AG09319 (cell line): ENCODE data around the gene NLRC3.
A peak's percentile ranks its signal among the peaks of the same experiment; 100 is the strongest.

ENCODE experiments used
- DNase-seq: peaks from one replicate; pipeline ENCODE4 v3.0.0-alpha.2; 2010; ENCODE audit warnings: low read depth; ENCODE audit errors: extremely low read depth
- TF ChIP-seq, protein P1 (sequence below): IDR thresholded peaks from 2 replicates; pipeline ENCODE4 v1.5.1; 2011; ENCODE audit warnings: low read depth, mild to moderate bottlenecking, inconsistent platforms, low read length, moderate library complexity

NLRC3 gene

GRCh38 chr16:3523281-3523680 lies 53.9 kb downstream of the NLRC3 start:
- no peak for DNase-seq
- TF ChIP-seq, protein P1, sequence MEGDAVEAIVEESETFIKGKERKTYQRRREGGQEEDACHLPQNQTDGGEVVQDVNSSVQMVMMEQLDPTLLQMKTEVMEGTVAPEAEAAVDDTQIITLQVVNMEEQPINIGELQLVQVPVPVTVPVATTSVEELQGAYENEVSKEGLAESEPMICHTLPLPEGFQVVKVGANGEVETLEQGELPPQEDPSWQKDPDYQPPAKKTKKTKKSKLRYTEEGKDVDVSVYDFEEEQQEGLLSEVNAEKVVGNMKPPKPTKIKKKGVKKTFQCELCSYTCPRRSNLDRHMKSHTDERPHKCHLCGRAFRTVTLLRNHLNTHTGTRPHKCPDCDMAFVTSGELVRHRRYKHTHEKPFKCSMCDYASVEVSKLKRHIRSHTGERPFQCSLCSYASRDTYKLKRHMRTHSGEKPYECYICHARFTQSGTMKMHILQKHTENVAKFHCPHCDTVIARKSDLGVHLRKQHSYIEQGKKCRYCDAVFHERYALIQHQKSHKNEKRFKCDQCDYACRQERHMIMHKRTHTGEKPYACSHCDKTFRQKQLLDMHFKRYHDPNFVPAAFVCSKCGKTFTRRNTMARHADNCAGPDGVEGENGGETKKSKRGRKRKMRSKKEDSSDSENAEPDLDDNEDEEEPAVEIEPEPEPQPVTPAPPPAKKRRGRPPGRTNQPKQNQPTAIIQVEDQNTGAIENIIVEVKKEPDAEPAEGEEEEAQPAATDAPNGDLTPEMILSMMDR: no peak

DNA sequence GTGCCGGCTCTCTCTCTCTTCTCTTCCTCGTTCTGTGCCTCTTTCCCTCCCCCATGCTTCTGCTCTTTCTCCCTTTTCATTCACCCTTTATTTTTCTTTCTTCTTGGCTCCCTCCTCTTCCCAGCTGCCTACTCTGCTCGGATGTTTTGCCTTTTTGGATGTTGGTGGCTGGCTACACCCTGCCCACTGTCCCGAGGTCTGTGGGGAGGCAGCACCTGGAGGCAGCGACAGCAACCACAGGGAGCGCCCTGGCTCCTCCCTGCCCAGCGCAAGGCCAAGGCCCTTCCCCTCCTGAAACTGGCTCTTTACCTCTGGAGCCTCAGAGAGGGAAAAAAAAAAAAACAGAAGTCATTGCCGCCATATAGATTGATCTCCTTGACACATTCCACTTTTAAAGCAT lies 56.4 kb downstream of the NLRC3 start:
- no peak for DNase-seq
- TF ChIP-seq, protein P1: no peak

- DNase-seq: peak; percentile 5
- TF ChIP-seq, protein P1: no peak
Measured at GRCh38 chr16:3520413-3520812, 56.8 kb downstream of the NLRC3 start.

DNA sequence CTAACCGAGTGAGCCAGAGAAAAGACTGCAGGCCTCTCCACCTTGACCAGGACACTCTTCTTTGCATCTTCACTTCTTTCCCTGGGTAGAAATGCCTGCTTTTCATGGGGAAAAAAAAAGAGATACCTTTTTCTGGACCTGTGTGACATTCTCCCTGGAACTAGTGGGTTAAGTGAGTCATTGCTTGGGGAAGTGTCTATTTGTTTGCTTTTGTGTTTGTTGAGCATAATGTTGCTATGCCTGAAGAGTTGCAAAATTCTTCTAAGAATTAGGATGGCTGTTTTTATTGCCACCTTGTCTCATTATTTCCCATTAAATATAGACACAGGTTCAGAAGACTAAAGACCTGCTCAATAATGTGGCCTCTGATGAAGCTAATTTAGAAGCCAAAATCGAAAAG lies 57.6 kb downstream of the NLRC3 start:
- DNase-seq: no peak
- TF ChIP-seq, protein P1: no peak

DNA sequence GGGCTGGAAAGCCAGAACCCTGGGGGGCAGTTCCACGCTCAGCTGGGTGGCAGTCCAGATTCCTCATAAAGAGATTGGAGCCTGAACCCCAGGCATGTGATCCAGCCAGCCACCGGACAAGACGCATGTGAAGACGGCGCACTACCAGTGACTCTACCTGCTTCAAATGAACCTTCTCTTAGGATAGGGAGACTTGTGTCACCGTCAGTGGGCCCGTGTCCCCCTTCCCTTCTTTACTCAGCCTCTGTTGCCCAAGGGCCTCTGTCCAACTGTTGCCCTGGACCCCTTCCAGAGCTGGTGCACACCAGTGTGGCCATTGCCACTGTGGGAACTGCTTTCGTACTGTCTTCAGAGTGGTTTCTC lies 58.2 kb downstream of the NLRC3 start:
- TF ChIP-seq, protein P1: no peak
- no peak for DNase-seq

- DNase-seq: no peak
- TF ChIP-seq, protein P1: no peak
Measured at GRCh38 chr16:3518292-3518985, 58.8 kb downstream of the NLRC3 start.

- TF ChIP-seq, protein P1: no peak
- no peak for DNase-seq
Measured at GRCh38 chr16:3515897-3516296, 61.3 kb downstream of the NLRC3 start.
